HG03097 (cell line): ENCODE data around the gene KLHL13.

Source experiments
- ATAC-seq: cut with Tn5 transposase; IDR thresholded peaks from one replicate; pipeline ENCODE4 v1.9.1; 2021; ENCODE audit not compliant: unreplicated experiment, low FRiP score

The KLHL13 gene

DNA sequence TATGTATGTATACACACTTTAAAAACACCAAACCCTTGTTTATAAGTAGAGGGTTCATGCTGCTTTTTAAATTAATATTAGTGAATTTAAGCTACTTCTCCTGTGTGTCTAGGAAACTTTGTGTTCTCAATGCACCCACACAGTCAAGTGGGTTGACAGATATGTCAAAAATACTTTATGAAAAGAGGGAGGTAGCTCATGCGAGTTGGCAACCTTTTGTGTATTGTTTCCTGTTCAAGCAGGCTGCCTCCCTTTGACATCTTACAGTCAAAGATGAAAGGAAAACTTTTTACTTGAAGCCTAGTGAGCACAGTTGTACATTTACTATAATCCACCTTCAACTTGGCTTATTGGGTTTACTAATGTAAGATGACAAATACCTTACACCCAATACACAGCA lies 218.4 kb downstream of the KLHL13 start:
- ATAC-seq: no peak

DNA sequence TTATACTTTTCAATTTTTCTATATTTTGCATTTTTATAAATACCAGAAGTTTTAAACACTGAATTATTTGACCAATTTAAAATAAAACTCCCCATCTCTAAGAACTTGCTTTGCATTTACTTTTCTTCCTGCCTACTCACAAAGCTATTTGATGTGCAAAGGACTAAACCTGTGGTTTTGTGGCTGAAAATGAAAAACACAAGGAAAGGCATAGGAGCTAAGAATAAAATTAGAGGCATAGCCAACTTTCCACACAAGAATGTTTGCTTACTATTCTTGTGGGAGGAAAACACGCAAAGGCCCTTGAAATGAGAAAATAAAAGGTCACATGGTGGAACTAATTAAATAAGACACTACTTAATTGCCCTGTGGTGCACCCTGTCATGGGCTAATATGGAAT lies 221.2 kb downstream of the KLHL13 start:
- no peak for ATAC-seq

DNA sequence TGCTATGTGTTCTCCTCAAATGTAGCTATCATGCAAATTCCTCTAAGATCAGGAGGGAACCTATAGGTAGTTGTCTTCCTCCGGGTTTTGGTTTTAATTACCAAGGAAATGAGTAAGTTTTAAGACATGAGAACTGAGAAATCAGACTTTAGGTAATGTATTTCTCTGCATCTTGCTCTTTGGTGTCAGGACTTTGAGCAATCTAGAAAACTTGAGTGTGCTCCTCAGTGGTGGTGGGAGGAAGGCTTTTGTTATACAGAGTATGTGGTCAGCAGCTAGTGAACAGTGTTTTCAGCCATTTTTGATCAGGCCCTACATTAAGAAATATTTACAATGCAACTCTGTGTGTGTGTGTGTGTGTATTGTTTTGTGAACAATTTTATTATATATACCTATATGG lies 224.1 kb downstream of the KLHL13 start:
- ATAC-seq: no peak

DNA sequence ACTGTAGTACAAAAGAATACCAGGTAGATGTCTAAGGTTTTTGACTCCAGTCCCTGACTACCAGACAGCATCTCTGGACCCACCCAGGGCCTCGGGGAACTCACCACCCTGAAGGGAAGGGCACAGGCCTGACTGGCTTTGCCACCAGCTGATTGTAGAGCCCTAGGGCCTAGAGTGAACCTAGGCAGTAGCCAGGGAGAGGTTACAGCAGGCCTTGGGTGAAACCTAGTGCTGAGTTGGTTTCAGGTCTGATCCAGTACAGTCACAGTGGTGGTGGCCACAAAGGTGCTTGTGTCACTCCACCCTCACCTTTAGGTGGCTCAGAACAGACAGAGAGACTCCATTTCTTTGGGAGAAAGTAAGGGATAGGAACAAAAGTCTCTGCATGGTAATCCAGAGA lies 244.8 kb downstream of the KLHL13 start:
- ATAC-seq: no peak

DNA sequence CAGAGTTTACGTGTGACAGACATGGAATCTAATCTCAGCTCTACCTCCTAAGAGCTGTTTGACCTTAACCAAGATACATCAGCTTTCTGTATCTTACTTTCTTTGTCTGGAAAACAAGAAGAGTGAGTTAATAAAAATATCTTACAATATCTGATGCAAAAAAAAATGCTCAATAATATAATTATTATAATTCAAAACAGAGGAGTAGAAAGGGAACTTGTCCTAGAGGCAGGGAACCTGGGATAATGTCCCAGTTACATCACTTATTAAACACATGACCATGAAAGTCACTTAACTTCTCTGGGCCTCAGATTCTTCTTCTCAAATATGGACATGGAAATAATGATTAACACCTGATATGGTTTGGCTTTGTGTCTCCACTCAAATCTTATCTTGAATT lies 256.1 kb downstream of the KLHL13 start:
- no peak for ATAC-seq

DNA sequence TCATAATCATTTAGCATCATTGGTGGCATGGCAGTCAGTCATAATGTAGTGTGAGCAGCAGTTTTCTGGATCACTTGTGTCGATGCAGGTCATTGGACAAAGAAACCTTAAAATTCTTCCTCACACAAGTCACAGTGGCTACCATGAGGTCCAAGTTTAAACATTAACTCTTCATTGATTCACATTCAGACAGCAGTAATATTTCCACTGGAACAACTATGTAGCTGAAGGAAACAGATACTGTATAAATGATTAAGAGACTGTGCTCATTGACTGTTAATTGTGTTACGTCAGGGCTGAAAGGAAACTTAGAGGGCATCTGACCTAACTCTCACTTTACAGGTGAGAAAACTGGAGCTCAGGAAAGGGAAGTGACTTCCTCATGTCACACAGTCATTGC lies 261.8 kb downstream of the KLHL13 start:
- no peak for ATAC-seq

DNA sequence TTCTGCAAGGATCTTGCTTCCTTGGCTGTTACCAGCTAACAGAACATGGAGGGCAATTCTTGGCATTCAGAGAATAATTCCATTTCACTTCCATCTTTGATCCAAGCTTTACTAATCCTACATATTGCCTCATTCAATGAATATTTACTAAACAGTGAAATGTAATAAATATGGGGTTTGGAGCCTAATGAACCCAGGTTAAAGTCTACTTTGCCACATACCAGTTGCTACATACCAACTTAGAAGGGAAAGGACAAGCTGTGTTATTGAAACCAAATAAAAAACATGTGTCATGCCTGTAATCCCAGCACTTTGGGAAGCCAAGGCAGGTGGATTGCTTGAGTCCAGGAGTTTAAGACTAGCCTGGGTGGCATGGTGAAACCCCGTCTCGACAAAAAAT lies 265.6 kb downstream of the KLHL13 start:
- ATAC-seq: no peak
